ENCODE measurements around the gene SMARCAD1.

DNA sequence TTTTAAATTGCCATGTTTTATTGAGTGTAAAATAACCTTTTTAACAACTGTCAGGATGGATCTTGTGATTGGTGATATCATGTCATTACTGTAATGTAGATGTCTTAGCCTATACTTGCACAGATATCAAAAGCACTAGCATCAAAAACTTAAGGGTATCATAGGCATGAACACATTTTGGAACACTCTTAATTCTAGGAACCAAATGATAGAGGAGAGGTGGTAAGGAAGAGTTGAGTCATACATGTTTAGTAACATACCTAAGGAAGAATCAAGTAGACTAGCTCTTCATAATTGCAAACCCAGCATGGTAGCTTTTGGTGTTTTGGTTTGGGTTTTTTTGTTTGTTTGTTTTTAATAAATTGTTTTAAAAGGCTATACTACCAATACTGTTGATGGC lies 43.4 kb downstream of the SMARCAD1 start:
- TF ChIP-seq GABPA (IDR thresholded peaks at IDR 0.05; ENCODE audit: borderline replicate concordance, insufficient read depth, low read length): no peak
- TF ChIP-seq KDM1A (IDR thresholded peaks at IDR 0.05; ENCODE audit: borderline replicate concordance, low read length): no peak
- TF ChIP-seq, protein P1, sequence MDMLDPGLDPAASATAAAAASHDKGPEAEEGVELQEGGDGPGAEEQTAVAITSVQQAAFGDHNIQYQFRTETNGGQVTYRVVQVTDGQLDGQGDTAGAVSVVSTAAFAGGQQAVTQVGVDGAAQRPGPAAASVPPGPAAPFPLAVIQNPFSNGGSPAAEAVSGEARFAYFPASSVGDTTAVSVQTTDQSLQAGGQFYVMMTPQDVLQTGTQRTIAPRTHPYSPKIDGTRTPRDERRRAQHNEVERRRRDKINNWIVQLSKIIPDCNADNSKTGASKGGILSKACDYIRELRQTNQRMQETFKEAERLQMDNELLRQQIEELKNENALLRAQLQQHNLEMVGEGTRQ (IDR thresholded peaks at IDR 0.05; ENCODE audit: low read length): no peak
- no peak for TF ChIP-seq POLR2A (IDR thresholded peaks at IDR 0.05; ENCODE audit: control extremely low read depth in 1 of 2, low read depth in 2 of 2, low read length in 2 of 2)
- TF ChIP-seq, protein P2, sequence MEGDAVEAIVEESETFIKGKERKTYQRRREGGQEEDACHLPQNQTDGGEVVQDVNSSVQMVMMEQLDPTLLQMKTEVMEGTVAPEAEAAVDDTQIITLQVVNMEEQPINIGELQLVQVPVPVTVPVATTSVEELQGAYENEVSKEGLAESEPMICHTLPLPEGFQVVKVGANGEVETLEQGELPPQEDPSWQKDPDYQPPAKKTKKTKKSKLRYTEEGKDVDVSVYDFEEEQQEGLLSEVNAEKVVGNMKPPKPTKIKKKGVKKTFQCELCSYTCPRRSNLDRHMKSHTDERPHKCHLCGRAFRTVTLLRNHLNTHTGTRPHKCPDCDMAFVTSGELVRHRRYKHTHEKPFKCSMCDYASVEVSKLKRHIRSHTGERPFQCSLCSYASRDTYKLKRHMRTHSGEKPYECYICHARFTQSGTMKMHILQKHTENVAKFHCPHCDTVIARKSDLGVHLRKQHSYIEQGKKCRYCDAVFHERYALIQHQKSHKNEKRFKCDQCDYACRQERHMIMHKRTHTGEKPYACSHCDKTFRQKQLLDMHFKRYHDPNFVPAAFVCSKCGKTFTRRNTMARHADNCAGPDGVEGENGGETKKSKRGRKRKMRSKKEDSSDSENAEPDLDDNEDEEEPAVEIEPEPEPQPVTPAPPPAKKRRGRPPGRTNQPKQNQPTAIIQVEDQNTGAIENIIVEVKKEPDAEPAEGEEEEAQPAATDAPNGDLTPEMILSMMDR (IDR thresholded peaks at IDR 0.05; ENCODE audit: control extremely low read depth in 1 of 3, insufficient read depth in 1 of 3, low read depth in 1 of 3, low read length in 3 of 3): no peak
- TF ChIP-seq SRF (IDR thresholded peaks at IDR 0.05; ENCODE audit: low read depth, low read length): no peak
- TF ChIP-seq POLR2AphosphoS5 (IDR thresholded peaks at IDR 0.05; ENCODE audit: low read depth, low read length): no peak
- no peak for TF ChIP-seq CHD1 (IDR thresholded peaks at IDR 0.05; ENCODE audit: low read depth, low read length)
- TF ChIP-seq, protein P3, sequence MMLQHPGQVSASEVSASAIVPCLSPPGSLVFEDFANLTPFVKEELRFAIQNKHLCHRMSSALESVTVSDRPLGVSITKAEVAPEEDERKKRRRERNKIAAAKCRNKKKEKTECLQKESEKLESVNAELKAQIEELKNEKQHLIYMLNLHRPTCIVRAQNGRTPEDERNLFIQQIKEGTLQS (IDR thresholded peaks at IDR 0.05; ENCODE audit: insufficient read depth, low read depth, low read length): no peak
- no peak for TF ChIP-seq NRF1 (IDR thresholded peaks at IDR 0.05; ENCODE audit: low read depth, low read length)
- TF ChIP-seq TAF7 (optimal IDR thresholded peaks at IDR 0.05; ENCODE audit: borderline replicate concordance, low read depth, low read length): no peak
- TF ChIP-seq, protein P4, sequence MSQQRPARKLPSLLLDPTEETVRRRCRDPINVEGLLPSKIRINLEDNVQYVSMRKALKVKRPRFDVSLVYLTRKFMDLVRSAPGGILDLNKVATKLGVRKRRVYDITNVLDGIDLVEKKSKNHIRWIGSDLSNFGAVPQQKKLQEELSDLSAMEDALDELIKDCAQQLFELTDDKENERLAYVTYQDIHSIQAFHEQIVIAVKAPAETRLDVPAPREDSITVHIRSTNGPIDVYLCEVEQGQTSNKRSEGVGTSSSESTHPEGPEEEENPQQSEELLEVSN (IDR thresholded peaks at IDR 0.05): no peak

Measured in H1 (cell line).